NAMALWA (cell line): ENCODE measurements around the gene ZNF512B.
A peak's percentile ranks its signal among the peaks of the same experiment; 100 is the strongest.
"Not testable (repeated sequence)": the region's sequence is repeated elsewhere in the genome, so short reads cannot be mapped to it uniquely, and the experiment has no call there.

Experiments used
- DNase-seq: peaks from one replicate; pipeline ENCODE4 v3.0.0-alpha.2; 2015; ENCODE audit warnings: low spot score

ZNF512B gene

GRCh38 chr20:63969838-63970713 lies at the start of gene ZNF512B:
ZNF512B (minus strand) TSS chr20:63969930; CDS start chr20:63967950, 1,980 bp downstream.
- peak; percentile 57 for DNase-seq

DNA sequence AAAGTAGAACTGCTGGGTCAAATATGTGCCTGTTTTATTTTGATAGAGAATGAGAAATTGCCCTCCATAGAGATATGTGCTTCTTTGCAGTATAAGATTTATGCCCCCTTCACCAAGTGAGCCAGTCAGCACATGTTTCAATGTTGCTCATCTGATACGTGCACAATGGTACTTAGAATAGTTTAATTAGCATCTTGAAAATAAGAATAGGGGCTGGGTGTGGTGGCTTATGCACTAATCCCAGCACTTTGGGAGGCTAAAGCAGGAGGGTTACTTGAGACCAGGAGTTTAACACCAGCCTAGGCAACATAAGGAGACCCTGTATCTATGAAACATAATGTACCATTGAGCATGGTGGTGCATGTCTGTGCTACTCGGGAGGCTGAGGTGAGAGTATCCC lies 45.9 kb upstream of the ZNF512B start:
- DNase-seq, result no peak

DNA sequence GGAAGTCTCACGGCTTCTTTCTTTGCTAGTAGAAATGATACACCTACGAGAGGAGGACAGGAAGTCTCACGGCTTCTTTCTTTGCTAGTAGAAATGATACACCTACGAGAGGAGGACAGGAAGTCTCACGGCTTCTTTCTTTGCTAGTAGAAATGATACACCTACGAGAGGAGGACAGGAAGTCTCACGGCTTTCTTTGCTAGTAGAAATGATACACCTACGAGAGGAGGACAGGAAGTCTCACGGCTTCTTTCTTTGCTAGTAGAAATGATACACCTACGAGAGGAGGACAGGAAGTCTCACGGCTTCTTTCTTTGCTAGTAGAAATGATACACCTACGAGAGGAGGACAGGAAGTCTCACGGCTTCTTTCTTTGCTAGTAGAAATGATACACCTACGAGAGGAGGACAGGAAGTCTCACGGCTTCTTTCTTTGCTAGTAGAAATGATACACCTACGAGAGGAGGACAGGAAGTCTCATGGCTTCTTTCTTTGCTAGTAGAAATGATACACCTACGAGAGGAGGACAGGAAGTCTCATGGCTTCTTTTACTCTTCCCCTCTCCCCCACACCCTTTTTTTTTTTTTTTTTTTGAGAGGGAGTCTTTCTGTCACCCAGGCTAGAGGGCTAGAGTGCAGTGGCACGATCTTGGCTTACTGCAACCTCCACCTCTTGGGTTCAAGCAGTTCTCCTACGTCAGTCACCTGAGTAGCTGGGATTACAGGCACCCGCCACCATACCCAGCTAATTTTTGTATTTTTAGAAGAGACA lies 42.8 kb upstream of the ZNF512B start:
- not testable (repeated sequence) for DNase-seq

GRCh38 chr20:64011366-64011779 lies 41.6 kb upstream of the ZNF512B start:
- no peak for DNase-seq

DNA sequence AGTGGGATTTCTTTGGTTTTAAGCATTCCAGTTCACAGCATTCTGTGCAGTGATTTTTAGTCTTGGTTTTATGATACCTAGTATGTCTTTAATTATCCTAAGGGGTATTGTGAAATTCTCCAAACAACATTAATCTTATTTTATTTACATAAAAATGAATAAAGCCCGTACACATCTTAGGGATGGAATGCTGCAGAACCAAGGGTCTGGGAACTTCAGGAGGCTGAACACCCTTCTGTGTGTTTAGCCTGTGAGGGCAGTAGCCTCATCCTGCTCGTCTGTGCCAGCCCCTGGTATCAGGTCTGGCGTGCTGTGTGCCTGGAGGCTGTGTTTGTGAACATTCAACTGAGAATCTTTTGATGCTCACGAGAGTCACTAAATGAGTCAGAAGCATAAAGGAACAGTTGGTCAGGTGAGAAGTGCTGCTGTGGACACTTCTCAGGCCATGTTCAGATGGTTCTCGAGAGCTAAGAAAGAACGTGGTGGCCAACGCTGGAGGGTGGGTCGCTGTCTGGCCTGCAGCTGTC lies 41.0 kb upstream of the ZNF512B start:
- DNase-seq, result no peak

GRCh38 chr20:64009811-64010387 lies 40.2 kb upstream of the ZNF512B start:
- no peak for DNase-seq

DNA sequence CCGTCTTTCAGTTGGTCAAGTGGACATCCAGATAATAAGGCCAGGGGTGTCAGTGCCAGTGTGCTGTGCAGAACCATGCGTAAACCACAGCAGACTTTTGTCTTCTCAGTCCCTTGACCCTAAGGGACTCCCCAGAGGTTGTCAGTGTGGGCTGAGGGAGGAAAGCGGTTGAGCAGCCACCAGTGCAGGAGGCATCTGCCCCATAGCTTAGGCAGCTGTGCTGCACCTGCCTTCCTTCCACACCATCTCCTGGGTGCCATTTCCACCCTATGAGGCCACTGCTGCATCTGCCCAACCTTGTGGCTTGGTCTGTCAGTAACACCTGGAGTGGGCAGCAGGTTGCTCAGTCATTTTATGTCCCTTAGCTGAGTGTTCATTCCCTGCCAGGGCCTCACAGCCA lies 37.2 kb upstream of the ZNF512B start:
- peak; percentile 22 for DNase-seq

- DNase-seq, result no peak
Measured at GRCh38 chr20:64006490-64006889, 36.8 kb upstream of the ZNF512B start.

DNA sequence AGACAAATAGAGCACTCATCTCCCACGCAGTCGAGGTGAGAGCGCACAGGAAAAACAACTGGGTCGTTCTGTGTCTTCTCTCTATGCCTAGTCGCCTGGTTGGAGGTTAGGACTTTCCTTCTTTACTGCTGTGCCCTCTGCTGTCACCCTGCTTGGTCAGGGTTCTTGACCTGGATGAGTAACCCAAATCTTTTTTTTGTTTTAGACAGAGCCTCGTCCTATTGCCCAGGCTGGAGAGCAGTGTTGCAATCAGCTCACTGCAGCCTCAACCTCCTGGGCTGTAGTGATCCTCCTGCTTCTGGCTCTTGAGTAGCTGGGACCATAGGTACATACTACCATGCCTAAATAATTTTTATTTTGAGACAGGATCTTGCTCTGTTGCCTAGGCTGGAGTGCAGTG lies 35.7 kb upstream of the ZNF512B start:
- DNase-seq, result no peak

DNA sequence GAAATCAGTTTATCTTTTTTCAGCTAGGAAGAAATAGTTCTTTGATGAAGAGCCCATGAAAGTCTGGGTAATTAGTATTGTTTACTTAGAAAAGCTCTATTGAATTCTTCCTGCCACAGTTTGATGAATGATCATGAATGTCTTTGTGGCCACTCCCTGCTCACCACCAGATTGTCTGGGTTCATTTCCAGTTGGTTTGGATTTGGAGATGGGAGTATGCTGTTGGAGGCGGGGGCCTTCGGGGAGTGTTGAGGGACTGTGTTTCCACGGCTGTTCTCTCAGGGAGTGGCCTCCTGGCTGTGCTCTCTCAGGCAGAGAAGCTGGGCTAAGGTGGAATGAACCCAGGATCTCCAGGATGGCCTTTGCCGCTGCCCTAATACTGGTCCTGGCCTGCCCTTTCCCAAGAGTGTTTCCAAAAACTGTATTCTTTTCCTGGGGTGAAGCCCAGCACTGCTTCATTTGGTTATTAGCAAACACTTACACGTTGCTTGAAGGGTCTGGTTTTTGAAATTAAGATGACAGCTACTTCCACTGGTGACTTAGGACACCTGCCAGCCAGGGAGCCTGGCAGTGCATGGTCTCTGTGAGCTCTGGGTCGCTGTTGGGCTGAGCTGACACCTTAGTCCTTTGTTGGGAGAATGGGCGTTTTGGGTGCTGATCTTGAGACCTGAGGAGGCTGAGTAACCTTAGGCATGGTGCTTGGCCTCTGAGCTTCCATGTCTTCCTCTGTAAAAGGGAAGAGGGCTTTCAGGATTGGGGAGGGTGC lies 34.4 kb upstream of the ZNF512B start:
- no peak for DNase-seq

GRCh38 chr20:64001607-64002011 lies 31.9 kb upstream of the ZNF512B start:
- no peak for DNase-seq

- no peak for DNase-seq
Measured at GRCh38 chr20:64000906-64001305, 31.2 kb upstream of the ZNF512B start.

- no peak for DNase-seq
Measured at GRCh38 chr20:63982937-63983336, 13.2 kb upstream of the ZNF512B start.

DNA sequence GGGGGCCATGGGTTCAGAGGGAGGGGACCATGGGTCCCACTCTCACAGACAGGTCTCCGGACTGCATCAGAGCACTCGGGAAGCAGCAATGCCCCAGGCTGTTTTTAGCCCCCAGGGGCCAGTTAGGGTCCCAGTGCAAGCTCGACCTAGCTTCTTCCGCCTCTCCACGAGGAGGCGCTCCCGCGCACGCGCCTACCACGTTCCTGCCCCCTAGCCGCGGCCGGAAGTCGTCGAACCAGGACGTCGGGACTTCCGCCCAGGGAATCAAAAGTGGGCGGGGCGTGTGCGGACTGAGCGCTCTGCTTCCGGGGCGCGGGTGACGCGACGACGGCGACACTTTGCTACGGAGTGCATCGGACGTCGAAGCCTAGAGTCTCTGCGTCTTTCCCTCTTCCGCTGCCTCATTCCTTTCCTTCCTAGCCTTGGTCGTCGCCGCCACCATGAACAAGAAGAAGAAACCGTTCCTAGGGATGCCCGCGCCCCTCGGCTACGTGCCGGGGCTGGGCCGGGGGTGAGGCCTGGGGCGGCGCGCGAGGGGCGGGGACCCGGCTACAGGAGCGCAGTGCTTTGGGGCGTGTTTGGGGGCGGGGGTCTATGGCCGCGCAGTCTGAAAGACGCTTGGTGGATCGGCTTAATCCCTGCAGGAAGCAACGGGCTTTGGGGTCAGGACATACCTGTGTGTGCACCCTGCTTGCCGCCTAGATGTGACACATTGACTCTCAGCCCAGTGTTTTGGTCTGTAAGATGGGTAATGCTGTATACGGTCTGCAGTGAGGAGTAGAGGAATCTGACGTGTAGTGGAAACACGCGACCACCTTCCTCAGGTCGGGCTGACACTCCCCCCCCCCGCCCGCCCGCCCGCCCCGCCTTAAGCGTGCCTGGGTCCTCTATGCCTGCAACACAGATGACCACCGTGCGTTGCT lies 11.3 kb upstream of the ZNF512B start, which contains the start of gene PRPF6:
TSS of gene PRPF6 (plus strand) at position 327 of the 923 bp plus-strand sequence. CDS start at position 441, 114 bp downstream.
- DNase-seq, result peak; percentile 97

GRCh38 chr20:63980317-63980805 lies 10.6 kb upstream of the ZNF512B start:
- DNase-seq, result no peak

DNA sequence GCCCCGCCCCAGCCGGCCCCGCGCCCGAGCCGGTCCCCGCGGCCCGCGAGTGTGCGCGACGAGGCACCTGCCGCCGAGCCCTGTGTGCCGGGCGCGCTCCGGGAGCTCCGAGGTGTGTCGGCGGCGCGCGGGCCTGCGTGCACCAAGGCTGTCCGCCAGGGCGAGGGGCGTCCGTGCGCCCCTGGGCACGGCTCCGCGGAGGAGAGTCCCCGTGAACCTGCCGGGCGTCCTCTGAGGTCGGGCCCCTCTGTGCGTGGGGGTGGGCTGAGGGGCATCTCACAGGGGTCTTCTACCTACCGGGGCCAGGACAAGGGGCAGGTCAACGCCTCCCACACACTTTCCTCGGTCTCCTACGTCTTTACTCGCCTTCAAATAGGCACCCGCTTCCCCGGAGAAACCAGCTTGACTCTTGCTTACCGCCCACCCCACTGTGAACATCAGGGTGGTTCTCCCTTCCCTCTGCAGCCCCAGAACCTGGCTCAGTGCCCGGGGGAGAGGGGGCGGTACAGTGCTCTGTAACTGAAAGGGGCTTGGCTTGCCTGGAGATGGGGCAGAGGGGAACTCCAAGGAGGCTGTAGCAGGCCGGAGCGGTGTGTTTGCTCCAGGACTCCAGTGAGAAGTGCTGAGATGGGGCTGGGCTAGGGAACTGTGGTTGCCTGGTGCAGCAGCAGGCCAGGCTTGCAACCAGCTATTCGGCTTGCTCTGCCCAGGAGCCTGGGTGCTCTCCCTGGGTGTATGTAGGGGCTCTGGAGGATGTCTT lies 10.0 kb upstream of the ZNF512B start, which contains the start of gene SAMD10:
TSS of gene SAMD10 (minus strand) at position 86 of the 760 bp plus-strand sequence. CDS start 175 bp downstream, outside the sequence.
- peak; percentile 81 for DNase-seq

DNA sequence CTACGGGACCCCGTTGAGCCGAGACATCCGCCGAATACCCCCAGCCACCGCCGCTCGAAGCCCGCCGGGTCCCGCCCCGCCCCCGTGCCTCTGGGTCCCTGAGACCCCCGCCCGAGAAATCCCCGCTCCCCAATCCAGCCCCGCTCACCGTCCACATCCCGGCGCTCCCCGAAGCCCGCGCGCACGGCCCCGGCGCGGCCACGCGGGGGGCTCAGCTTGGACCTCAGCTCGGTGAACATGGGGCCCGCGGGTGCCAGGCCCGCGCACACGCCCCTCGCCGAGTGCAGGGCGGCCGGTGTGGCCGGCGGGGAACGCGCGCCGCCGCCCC lies 9.5 kb upstream of the ZNF512B start:
- no peak for DNase-seq

DNA sequence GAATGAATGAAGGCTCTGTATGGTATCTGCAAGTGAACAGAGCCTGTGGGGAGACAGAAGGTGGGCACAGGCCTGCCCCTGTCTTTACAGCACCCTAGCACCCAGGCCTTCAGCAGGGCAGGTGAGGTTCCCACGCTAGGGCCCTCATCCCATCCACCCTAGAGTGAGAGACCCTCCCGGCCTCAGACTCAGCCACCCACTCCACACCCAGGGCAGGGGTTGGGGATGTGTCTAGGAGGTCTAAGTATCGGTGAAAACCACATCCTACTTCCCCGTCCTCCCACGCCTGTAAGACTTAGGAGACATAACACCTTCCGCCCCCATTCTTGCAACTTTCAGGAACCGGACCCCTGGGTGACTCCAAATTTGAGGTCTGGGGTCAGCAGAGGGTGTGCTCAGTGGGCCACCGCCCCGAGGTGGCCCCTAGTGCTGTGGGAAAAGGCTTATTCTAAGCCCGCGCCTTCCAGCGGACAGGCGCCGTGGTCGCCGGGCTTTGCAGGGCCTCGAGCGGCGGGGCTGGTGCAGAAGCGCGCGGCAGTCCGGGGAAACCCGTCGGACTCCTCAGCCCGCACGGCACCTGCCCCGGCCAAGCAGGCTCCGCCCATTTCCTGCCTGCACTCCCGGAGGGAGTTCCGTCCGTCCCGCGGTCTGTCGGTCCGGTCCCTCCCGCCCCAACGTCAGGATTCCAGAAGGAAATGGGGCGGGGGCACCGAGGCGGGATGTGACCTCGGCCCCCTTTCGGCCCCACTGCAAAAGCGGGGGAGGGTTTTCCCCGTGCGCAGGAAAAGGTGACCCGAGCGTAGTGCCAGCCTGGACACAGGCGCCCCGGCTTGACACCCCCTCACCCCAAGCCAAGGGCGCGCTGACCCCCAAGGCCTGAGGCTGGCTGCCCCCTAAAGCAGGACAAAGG lies 8.8 kb upstream of the ZNF512B start:
- DNase-seq, result peak; percentile 66
